HEK293 (cell line): ENCODE measurements around the gene ZDHHC8.

Experiments used
- GLI2 ChIP-seq: fragments of 450-650 bp; formaldehyde crosslinking; IDR thresholded peaks from 2 replicates; pipeline ENCODE4; 2017; ENCODE audit warnings: missing biosample characterization, missing genetic modification characterization, low read depth, borderline replicate concordance
- YY2 ChIP-seq: fragments of 450-650 bp; formaldehyde crosslinking; IDR thresholded peaks from 2 replicates; pipeline ENCODE4 v1.5.1; 2016; ENCODE audit warnings: missing biosample characterization, missing genetic modification characterization
- ZBTB10 ChIP-seq: fragments of 450-650 bp; formaldehyde crosslinking; IDR thresholded peaks from 2 replicates; pipeline ENCODE4 v1.5.1; 2016; ENCODE audit warnings: missing biosample characterization, missing genetic modification characterization
- ZFP3 ChIP-seq: fragments of 450-650 bp; formaldehyde crosslinking; IDR thresholded peaks from 2 replicates; pipeline ENCODE4 v1.5.1; 2016; ENCODE audit warnings: low read depth, missing biosample characterization, missing genetic modification characterization
- ZIC2 ChIP-seq: fragments of 450-650 bp; formaldehyde crosslinking; IDR thresholded peaks from 2 replicates; pipeline ENCODE4 v1.5.1; 2016; ENCODE audit warnings: missing biosample characterization, missing genetic modification characterization
- ZNF140 ChIP-seq: fragments of 450-650 bp; formaldehyde crosslinking; IDR thresholded peaks from 2 replicates; pipeline ENCODE4 v1.5.1; 2016; ENCODE audit warnings: missing biosample characterization, missing genetic modification characterization
- ZNF184 ChIP-seq: fragments of 450-650 bp; IDR thresholded peaks from 2 replicates; pipeline ENCODE4 v1.5.1; 2018; ENCODE audit warnings: missing biosample characterization, mild to moderate bottlenecking, missing genetic modification characterization
- ZNF221 ChIP-seq: fragments of 450-650 bp; formaldehyde crosslinking; IDR thresholded peaks from 2 replicates; pipeline ENCODE4 v1.5.1; 2017; ENCODE audit warnings: missing biosample characterization, missing genetic modification characterization, borderline replicate concordance
- ZNF248 ChIP-seq: fragments of 450-650 bp; formaldehyde crosslinking; IDR thresholded peaks from 2 replicates; pipeline ENCODE4 v1.5.1; 2017; ENCODE audit warnings: missing biosample characterization, missing genetic modification characterization
- ZNF266 ChIP-seq: fragments of 450-650 bp; formaldehyde crosslinking; IDR thresholded peaks from 2 replicates; pipeline ENCODE4 v1.5.1; 2016; ENCODE audit warnings: missing biosample characterization, missing genetic modification characterization, low read depth
- ZNF341 ChIP-seq: fragments of 450-650 bp; formaldehyde crosslinking; IDR thresholded peaks from 2 replicates; pipeline ENCODE4; 2016; ENCODE audit warnings: low read depth, missing biosample characterization, missing genetic modification characterization
- ZNF426 ChIP-seq: fragments of 450-650 bp; formaldehyde crosslinking; IDR thresholded peaks from 2 replicates; pipeline ENCODE4 v1.5.1; 2017; ENCODE audit warnings: missing biosample characterization, missing genetic modification characterization, mild to moderate bottlenecking, inconsistent platforms, moderate library complexity
- ZNF433 ChIP-seq: fragments of 450-650 bp; formaldehyde crosslinking; IDR thresholded peaks from 2 replicates; pipeline ENCODE4 v1.5.1; 2016; ENCODE audit warnings: missing biosample characterization, missing genetic modification characterization, low read depth
- ZNF473 ChIP-seq: fragments of 450-650 bp; formaldehyde crosslinking; IDR thresholded peaks from 2 replicates; pipeline ENCODE4 v1.5.1; 2017; ENCODE audit warnings: missing biosample characterization, missing genetic modification characterization
- ZNF513 ChIP-seq: fragments of 450-650 bp; IDR thresholded peaks from 2 replicates; pipeline ENCODE4 v1.5.1; 2018; ENCODE audit warnings: missing biosample characterization, missing genetic modification characterization
- ZNF518A ChIP-seq: fragments of 450-650 bp; formaldehyde crosslinking; conservative IDR thresholded peaks from 2 replicates; pipeline ENCODE4 v1.5.1; 2016; ENCODE audit warnings: low read depth, missing biosample characterization, missing genetic modification characterization
- ZNF530 ChIP-seq: fragments of 450-650 bp; formaldehyde crosslinking; IDR thresholded peaks from 2 replicates; pipeline ENCODE4 v1.5.1; 2016; ENCODE audit warnings: low read depth, missing biosample characterization, missing genetic modification characterization
- ZNF560 ChIP-seq: fragments of 450-650 bp; formaldehyde crosslinking; IDR thresholded peaks from 2 replicates; pipeline ENCODE4 v1.5.1; 2017; ENCODE audit warnings: missing biosample characterization, missing genetic modification characterization, borderline replicate concordance
- ZNF596 ChIP-seq: fragments of 450-650 bp; IDR thresholded peaks from 2 replicates; pipeline ENCODE4 v1.5.0; 2018; ENCODE audit warnings: missing biosample characterization, mild to moderate bottlenecking, missing genetic modification characterization, moderate library complexity
- ZNF629 ChIP-seq: fragments of 450-650 bp; formaldehyde crosslinking; IDR thresholded peaks from 2 replicates; pipeline ENCODE4 v1.5.1; 2017; ENCODE audit warnings: missing biosample characterization, missing genetic modification characterization
- ZNF76 ChIP-seq: fragments of 450-650 bp; formaldehyde crosslinking; IDR thresholded peaks from 2 replicates; pipeline ENCODE4; 2016; ENCODE audit warnings: low read depth, missing biosample characterization, missing genetic modification characterization, borderline replicate concordance
- ZNF843 ChIP-seq: fragments of 450-650 bp; formaldehyde crosslinking; IDR thresholded peaks from 2 replicates; pipeline ENCODE4 v1.5.1; 2016; ENCODE audit warnings: missing biosample characterization, missing genetic modification characterization
- ZSCAN23 ChIP-seq: fragments of 450-650 bp; formaldehyde crosslinking; IDR thresholded peaks from 2 replicates; pipeline ENCODE4 v1.5.1; 2016; ENCODE audit warnings: missing biosample characterization, missing genetic modification characterization
- TF ChIP-seq, protein P1 (sequence below): fragments of 450-650 bp; formaldehyde crosslinking; IDR thresholded peaks from 2 replicates; pipeline ENCODE4 v1.5.1; 2017; ENCODE audit warnings: missing biosample characterization, missing genetic modification characterization
- TF ChIP-seq, protein P2 (sequence below): fragments of 450-650 bp; formaldehyde crosslinking; conservative IDR thresholded peaks from 2 replicates; pipeline ENCODE4 v1.5.1; 2016; ENCODE audit warnings: low read depth, missing biosample characterization, missing genetic modification characterization

The ZDHHC8 gene

DNA sequence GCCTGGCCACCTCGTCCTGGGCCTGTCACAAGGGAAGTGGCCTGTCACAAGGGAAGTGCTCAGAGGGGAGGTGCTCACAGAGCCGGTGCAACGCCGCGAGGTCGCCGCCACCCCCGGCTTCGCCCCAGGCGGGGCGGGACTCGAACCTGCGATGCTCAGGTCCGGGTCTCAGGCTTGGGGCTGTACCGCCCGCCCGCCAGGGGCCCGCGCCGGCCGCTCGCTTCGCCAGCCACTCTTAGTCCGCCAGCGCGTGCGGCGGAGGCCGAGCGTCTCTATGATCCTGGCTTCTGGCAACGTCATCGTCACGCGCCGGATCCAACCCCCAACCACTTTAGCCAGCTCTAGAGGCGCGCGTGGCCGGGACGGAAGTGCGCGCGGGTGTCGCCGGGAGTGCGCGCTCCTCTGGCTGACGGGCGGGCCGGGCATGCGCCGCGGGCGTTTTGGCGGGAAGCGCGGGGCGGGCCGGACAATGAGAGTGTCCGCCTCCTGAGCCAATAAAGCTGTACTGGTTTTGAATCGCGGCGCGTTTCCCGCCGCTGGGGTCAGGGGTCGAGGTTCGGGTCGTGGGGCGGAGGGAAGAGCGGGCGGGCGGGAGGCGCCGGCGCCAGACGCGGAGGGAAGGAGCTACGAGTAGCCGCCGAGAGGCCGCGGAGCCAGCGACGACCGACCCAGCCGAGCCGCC is 14.5 kb upstream of the ZDHHC8 start, which contains the start of gene TRMT2A (continued):
- TF ChIP-seq ZNF221 (no peak), ZNF560 (tag by site-specific recombination) (no peak), ZNF518A (peak; percentile 87), ZNF629 (tag by site-specific recombination) (peak; percentile 91), ZNF843 (tag by site-specific recombination) (peak; percentile 49; the same call in 1 of the 2 replicates), GLI2 (tag by site-specific recombination) (peak; percentile 61; the same call in 1 of the 2 replicates), ZNF248 (no peak), ZIC2 (tag by site-specific recombination) (peak; percentile 43; the same call in 1 of the 2 replicates), ZNF433 (tag by site-specific recombination) (no peak), ZFP3 (tag by site-specific recombination) (no peak), ZNF513 (no peak), ZSCAN23 (tag by site-specific recombination) (peak; percentile 83), ZNF473 (no peak), YY2 (peak; percentile 74), ZNF596 (peak; percentile 27; the same call in 1 of the 2 replicates), ZNF76 (tag by site-specific recombination) (peak; percentile 96), ZNF184 (tag by site-specific recombination) (peak; percentile 78), ZNF140 (no peak), ZBTB10 (tag by site-specific recombination) (no peak), ZNF426 (tag by site-specific recombination) (no peak), ZNF530 (tag by site-specific recombination) (no peak), ZNF341 (tag by site-specific recombination) (peak; percentile 65; the same call in 1 of the 2 replicates), ZNF266 (tag by site-specific recombination) (no peak)
- TF ChIP-seq, protein P1, sequence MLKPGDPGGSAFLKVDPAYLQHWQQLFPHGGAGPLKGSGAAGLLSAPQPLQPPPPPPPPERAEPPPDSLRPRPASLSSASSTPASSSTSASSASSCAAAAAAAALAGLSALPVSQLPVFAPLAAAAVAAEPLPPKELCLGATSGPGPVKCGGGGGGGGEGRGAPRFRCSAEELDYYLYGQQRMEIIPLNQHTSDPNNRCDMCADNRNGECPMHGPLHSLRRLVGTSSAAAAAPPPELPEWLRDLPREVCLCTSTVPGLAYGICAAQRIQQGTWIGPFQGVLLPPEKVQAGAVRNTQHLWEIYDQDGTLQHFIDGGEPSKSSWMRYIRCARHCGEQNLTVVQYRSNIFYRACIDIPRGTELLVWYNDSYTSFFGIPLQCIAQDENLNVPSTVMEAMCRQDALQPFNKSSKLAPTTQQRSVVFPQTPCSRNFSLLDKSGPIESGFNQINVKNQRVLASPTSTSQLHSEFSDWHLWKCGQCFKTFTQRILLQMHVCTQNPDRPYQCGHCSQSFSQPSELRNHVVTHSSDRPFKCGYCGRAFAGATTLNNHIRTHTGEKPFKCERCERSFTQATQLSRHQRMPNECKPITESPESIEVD: peak; percentile 50; the same call in 1 of the 2 replicates
- TF ChIP-seq, protein P2, sequence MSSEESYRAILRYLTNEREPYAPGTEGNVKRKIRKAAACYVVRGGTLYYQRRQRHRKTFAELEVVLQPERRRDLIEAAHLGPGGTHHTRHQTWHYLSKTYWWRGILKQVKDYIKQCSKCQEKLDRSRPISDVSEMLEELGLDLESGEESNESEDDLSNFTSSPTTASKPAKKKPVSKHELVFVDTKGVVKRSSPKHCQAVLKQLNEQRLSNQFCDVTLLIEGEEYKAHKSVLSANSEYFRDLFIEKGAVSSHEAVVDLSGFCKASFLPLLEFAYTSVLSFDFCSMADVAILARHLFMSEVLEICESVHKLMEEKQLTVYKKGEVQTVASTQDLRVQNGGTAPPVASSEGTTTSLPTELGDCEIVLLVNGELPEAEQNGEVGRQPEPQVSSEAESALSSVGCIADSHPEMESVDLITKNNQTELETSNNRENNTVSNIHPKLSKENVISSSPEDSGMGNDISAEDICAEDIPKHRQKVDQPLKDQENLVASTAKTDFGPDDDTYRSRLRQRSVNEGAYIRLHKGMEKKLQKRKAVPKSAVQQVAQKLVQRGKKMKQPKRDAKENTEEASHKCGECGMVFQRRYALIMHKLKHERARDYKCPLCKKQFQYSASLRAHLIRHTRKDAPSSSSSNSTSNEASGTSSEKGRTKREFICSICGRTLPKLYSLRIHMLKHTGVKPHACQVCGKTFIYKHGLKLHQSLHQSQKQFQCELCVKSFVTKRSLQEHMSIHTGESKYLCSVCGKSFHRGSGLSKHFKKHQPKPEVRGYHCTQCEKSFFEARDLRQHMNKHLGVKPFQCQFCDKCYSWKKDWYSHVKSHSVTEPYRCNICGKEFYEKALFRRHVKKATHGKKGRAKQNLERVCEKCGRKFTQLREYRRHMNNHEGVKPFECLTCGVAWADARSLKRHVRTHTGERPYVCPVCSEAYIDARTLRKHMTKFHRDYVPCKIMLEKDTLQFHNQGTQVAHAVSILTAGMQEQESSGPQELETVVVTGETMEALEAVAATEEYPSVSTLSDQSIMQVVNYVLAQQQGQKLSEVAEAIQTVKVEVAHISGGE: peak; percentile 87
